Nasal cavity respiratory epithelium epithelial cell of viscerocranial mucosa (primary cell): ENCODE data around the gene TMED5. TPM values are rescaled to one million over a fixed set of nuclear protein-coding genes. Genes with fewer than 3 reads are reported as not detected.

Source experiments
- total RNA-seq: library from RNA; depleted of rRNA; stranded (reverse); fragments of >200 nt; gene quantifications from 2 replicates; pipeline ENCODE4 v1.2.3, GENCODE V29; 2014

Gene TMED5
- 92.8 and 106 TPM in 2 replicates for total RNA-seq

GRCh38 chr1:93179886-93180722 lies at the start of gene TMED5:
TMED5 (minus strand) TSS chr1:93180413; CDS start chr1:93180242, 171 bp downstream.

GRCh38 chr1:93180723-93181613 lies 755 bp upstream of the TMED5 start, which contains the start of gene CCDC18:
CCDC18 (plus strand) TSS chr1:93180724; CDS start chr1:93183362, 2,638 bp downstream.

Other genes with a start within 250 kb of the TMED5 start
- 15.0 and 16.2 TPM in 2 replicates for gene DIPK1A, start 219.0 kb downstream of the TMED5 start, total RNA-seq
- gene MTF2, start 101.1 kb downstream of the TMED5 start, total RNA-seq, result 20.2 and 23.1 TPM in 2 replicates
- 3.6 and 3.8 TPM in 2 replicates for gene CCDC18, start 311 bp upstream of the TMED5 start, total RNA-seq
- 63.2 and 86.9 TPM in 2 replicates for gene DR1, start 165.5 kb upstream of the TMED5 start, total RNA-seq